ENCODE results near the gene FOXF1.

- TF ChIP-seq EZH2phosphoT487 (IDR thresholded peaks at IDR 0.05; ENCODE audit: insufficient read depth, low read depth) (no peak), EZH2 (IDR thresholded peaks at IDR 0.05; ENCODE audit: insufficient read depth, poor library complexity, severe bottlenecking) (no peak)
These were observed 2.1 kb downstream of the FOXF1 start for GRCh38 chr16:86512301-86512859.
